Measurements from ENCODE around the gene QPRT. TPM values are rescaled to one million over a fixed set of nuclear protein-coding genes. Genes with fewer than 3 reads are reported as not detected.
A peak's percentile ranks its signal among the peaks of the same experiment; 100 is the strongest.

QPRT gene
- total and polyA plus RNA-seq, 2 of the 8 experiments (the other 6 are each of a cell fraction or from before 2014, with no cell fraction given): 89.0 to 102 TPM

GRCh38 chr16:29708917-29709600 lies 30.1 kb downstream of the QPRT start (continued):
- TF ChIP-seq SUZ12 (IDR thresholded peaks at IDR 0.05; ENCODE audit: low read length) (no peak), SRF (IDR thresholded peaks at IDR 0.05; ENCODE audit: low read depth, low read length) (no peak), CHD1 (IDR thresholded peaks at IDR 0.05; ENCODE audit: low read depth, low read length) (no peak; the same call in none of the 2 replicates), HDAC6 (IDR thresholded peaks at IDR 0.05; ENCODE audit: low read depth, low read length) (no peak), SP1 (IDR thresholded peaks at IDR 0.05; ENCODE audit: low read depth, low read length) (peak; percentile 75), PHF8 (conservative IDR thresholded peaks at IDR 0.05; ENCODE audit: low read depth, low read length) (peak; percentile 71; the same call in 1 of the 2 replicates)
